ENCODE results near the gene RAB37. TPM values are rescaled to one million over a fixed set of nuclear protein-coding genes. Genes with fewer than 3 reads are reported as not detected.

The RAB37 gene
- polyA plus RNA-seq, 1 donor from 2014 or later, result not detected

- no peaks in the 10 kb centered on the region for H3K9me3 ChIP-seq (ENCODE audit: low read length)
- no peak for TF ChIP-seq REST (IDR thresholded peaks at IDR 0.05; ENCODE audit: borderline replicate concordance)
- no peaks in the 10 kb centered on the region for H3K27me3 ChIP-seq (ENCODE audit: insufficient read depth, low read depth, low read length)
- H3K4me2 ChIP-seq (ENCODE audit: low read length), result no peak overlapping the region
- H3K27ac ChIP-seq (ENCODE audit: low read length), result no peak overlapping the region
- H3K4me3 ChIP-seq (ENCODE audit: low read length), result no peak overlapping the region
- no peaks in the 10 kb centered on the region for H4K20me1 ChIP-seq (ENCODE audit: insufficient read depth)
- H3K9me2 ChIP-seq (ENCODE audit: insufficient read depth, low read length), result no peaks in the 10 kb centered on the region
- no peaks in the 10 kb centered on the region for H3F3A ChIP-seq (ENCODE audit: insufficient read depth, low read length, poor library complexity, severe bottlenecking)
- no peaks in the 10 kb centered on the region for H3K79me2 ChIP-seq (replicated peaks; ENCODE audit: insufficient read depth, low read length)
- no peak overlapping the region for H2AFZ ChIP-seq (ENCODE audit: low read depth, low read length)
- H3K9ac ChIP-seq (ENCODE audit: low read length), result no peak overlapping the region
- no peaks in the 10 kb centered on the region for H3K36me3 ChIP-seq (ENCODE audit: insufficient read depth, low read length)
These were observed 11.9 kb upstream of the RAB37 start for GRCh38 chr17:74725111-74725510.

- Histone ChIP-seq H3K4me3 (ENCODE audit: low read length) (no peak overlapping the region), H3K36me3 (ENCODE audit: insufficient read depth, low read length) (no peaks in the 10 kb centered on the region), H3K27ac (ENCODE audit: low read length) (no peak overlapping the region), H3K9me3 (ENCODE audit: low read length) (no peaks in the 10 kb centered on the region), H4K20me1 (ENCODE audit: insufficient read depth) (no peaks in the 10 kb centered on the region), H3F3A (ENCODE audit: insufficient read depth, low read length, poor library complexity, severe bottlenecking) (no peaks in the 10 kb centered on the region), H3K9me2 (ENCODE audit: insufficient read depth, low read length) (no peaks in the 10 kb centered on the region), H3K4me2 (ENCODE audit: low read length) (no peak overlapping the region), H2AFZ (ENCODE audit: low read depth, low read length) (no peak overlapping the region), H3K27me3 (ENCODE audit: insufficient read depth, low read depth, low read length) (peaks cover 2% of the 10 kb centered on the region), H3K79me2 (replicated peaks; ENCODE audit: insufficient read depth, low read length) (no peaks in the 10 kb centered on the region), H3K9ac (ENCODE audit: low read length) (no peak overlapping the region)
- TF ChIP-seq POLR2AphosphoS5 (IDR thresholded peaks at IDR 0.05) (no peak), REST (IDR thresholded peaks at IDR 0.05; ENCODE audit: borderline replicate concordance) (no peak), MXI1 (conservative IDR thresholded peaks at IDR 0.05; ENCODE audit: poor library complexity, severe bottlenecking) (no peak), EZH2 (IDR thresholded peaks at IDR 0.05; ENCODE audit: borderline replicate concordance, insufficient read depth, low read length, poor library complexity, severe bottlenecking) (no peak), TAF1 (IDR thresholded peaks at IDR 0.05; ENCODE audit: low read depth) (no peak), EP300 (conservative IDR thresholded peaks at IDR 0.05; ENCODE audit: poor library complexity, severe bottlenecking) (no peak), CTCF (IDR thresholded peaks at IDR 0.05; ENCODE audit: poor library complexity, severe bottlenecking) (no peak), RAD21 (conservative IDR thresholded peaks at IDR 0.05) (no peak)
These were observed 8.9 kb upstream of the RAB37 start for GRCh38 chr17:74728033-74728701.
